ENCODE data around the gene OR6Y1.

OR6Y1 gene

GRCh38 chr1:158559696-158560095 is 5.5 kb upstream of the OR6Y1 start:
- FAIRE-seq (no peak), DNase-seq (ENCODE audit: insufficient read length, low spot score) (no peak)
- TF ChIP-seq TAF1 (IDR thresholded peaks at IDR 0.05; ENCODE audit: low read depth, low read length) (no peak), POU2F2 (IDR thresholded peaks at IDR 0.05; ENCODE audit: low read depth, low read length) (no peak), POLR2AphosphoS5 (IDR thresholded peaks at IDR 0.05; ENCODE audit: low read depth, low read length) (no peak), PAX5 (IDR thresholded peaks at IDR 0.05; ENCODE audit: insufficient read depth, low read length, severe bottlenecking) (no peak), SPI1 (IDR thresholded peaks at IDR 0.05; ENCODE audit: low read depth, low read length) (no peak), POLR2A (IDR thresholded peaks at IDR 0.05; ENCODE audit: low read depth, low read length) (no peak)

GRCh38 chr1:158552296-158552695 is 1.9 kb downstream of the OR6Y1 start:
- no peak for DNase-seq (ENCODE audit: insufficient read length, low spot score)
- TF ChIP-seq PAX5 (IDR thresholded peaks at IDR 0.05; ENCODE audit: insufficient read depth, low read length, severe bottlenecking), result no peak
- TF ChIP-seq POU2F2 (IDR thresholded peaks at IDR 0.05; ENCODE audit: low read depth, low read length), result no peak
- no peak for TF ChIP-seq POLR2AphosphoS5 (IDR thresholded peaks at IDR 0.05; ENCODE audit: low read depth, low read length)
- no peak for TF ChIP-seq SPI1 (IDR thresholded peaks at IDR 0.05; ENCODE audit: low read depth, low read length)
- TF ChIP-seq TAF1 (IDR thresholded peaks at IDR 0.05; ENCODE audit: low read depth, low read length), result no peak
- no peak for TF ChIP-seq POLR2A (IDR thresholded peaks at IDR 0.05; ENCODE audit: low read depth, low read length)

GRCh38 chr1:158547533-158547932 is 6.7 kb downstream of the OR6Y1 start:
- DNase-seq (ENCODE audit: insufficient read length, low spot score), result no peak
- no peak for FAIRE-seq
- TF ChIP-seq POLR2AphosphoS5 (IDR thresholded peaks at IDR 0.05; ENCODE audit: low read depth, low read length), result no peak
- no peak for TF ChIP-seq PAX5 (IDR thresholded peaks at IDR 0.05; ENCODE audit: insufficient read depth, low read length, severe bottlenecking)
- no peak for TF ChIP-seq POLR2A (IDR thresholded peaks at IDR 0.05; ENCODE audit: low read depth, low read length)
- no peak for TF ChIP-seq POU2F2 (IDR thresholded peaks at IDR 0.05; ENCODE audit: low read depth, low read length)
- TF ChIP-seq SPI1 (IDR thresholded peaks at IDR 0.05; ENCODE audit: low read depth, low read length), result no peak
- TF ChIP-seq TAF1 (IDR thresholded peaks at IDR 0.05; ENCODE audit: low read depth, low read length), result no peak

More at GRCh38 chr1:158552296-158552695, 1.9 kb downstream of the OR6Y1 start:
- no peak for FAIRE-seq

GRCh38 chr1:158537609-158538008 is 16.6 kb downstream of the OR6Y1 start:
- TF ChIP-seq PAX5 (IDR thresholded peaks at IDR 0.05; ENCODE audit: insufficient read depth, low read length, severe bottlenecking), result no peak
- TF ChIP-seq SPI1 (IDR thresholded peaks at IDR 0.05; ENCODE audit: low read depth, low read length), result no peak
- no peak for TF ChIP-seq POLR2AphosphoS5 (IDR thresholded peaks at IDR 0.05; ENCODE audit: low read depth, low read length)
- no peak for TF ChIP-seq POU2F2 (IDR thresholded peaks at IDR 0.05; ENCODE audit: low read depth, low read length)
- TF ChIP-seq POLR2A (IDR thresholded peaks at IDR 0.05; ENCODE audit: low read depth, low read length), result no peak
- no peak for TF ChIP-seq TAF1 (IDR thresholded peaks at IDR 0.05; ENCODE audit: low read depth, low read length)
- FAIRE-seq (no peak), DNase-seq (ENCODE audit: insufficient read length, low spot score) (no peak)

DNA sequence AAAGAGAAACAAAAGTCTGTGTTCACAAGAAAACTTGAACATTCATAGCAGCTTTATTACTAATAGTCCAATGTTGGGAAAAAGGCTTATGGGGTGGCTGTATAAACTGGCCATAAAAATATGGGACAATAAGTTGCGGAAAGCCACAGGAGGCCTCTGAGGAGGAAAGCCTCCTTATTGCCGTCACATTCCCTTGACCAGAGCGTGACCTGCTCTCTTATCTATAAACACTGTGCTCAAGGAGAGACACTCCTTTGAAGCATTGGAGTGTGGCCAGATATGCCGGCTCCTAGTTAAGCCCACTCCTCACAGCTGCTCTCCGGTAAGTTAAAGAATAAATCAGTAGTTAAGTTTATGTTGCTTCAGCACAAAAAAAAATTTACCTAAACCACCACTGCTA is 19.7 kb downstream of the OR6Y1 start:
- no peak for DNase-seq (ENCODE audit: insufficient read length, low spot score)
- TF ChIP-seq POU2F2 (IDR thresholded peaks at IDR 0.05; ENCODE audit: low read depth, low read length), result no peak
- TF ChIP-seq TAF1 (IDR thresholded peaks at IDR 0.05; ENCODE audit: low read depth, low read length), result no peak
- TF ChIP-seq POLR2A (IDR thresholded peaks at IDR 0.05; ENCODE audit: low read depth, low read length), result no peak
- TF ChIP-seq POLR2AphosphoS5 (IDR thresholded peaks at IDR 0.05; ENCODE audit: low read depth, low read length), result no peak
- TF ChIP-seq PAX5 (IDR thresholded peaks at IDR 0.05; ENCODE audit: insufficient read depth, low read length, severe bottlenecking), result no peak
- no peak for TF ChIP-seq SPI1 (IDR thresholded peaks at IDR 0.05; ENCODE audit: low read depth, low read length)
- FAIRE-seq, result no peak

DNA sequence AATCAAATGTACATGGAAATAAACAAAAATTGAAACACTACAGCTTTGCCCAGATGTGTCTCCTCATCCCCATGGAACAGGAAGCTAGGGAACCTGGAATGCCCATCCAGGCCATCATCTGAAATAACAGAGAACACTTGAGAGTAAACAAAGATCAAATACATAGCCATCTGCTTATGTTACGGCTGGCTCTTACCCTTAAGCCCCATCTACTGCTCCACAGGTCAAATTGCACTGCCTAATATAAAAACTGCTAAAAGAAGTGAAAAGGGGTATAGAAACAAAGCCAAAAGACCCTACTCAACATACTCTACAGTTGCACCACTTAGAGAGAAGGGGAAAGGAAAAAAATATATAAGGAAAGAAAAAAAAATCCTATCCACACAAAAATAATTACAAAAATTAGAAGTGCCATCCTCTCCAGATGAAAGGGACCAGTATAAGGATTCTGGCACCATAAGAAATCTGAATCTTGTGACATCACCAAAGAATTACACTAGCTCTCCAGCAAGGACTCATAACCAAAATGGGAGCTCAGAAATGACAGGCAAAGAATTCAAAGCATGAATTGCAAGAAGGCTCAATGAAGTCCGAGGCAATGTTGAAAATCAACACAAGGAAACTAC is 26.9 kb downstream of the OR6Y1 start:
- TF ChIP-seq TAF1 (IDR thresholded peaks at IDR 0.05; ENCODE audit: low read depth, low read length) (no peak), POU2F2 (IDR thresholded peaks at IDR 0.05; ENCODE audit: low read depth, low read length) (no peak), POLR2A (IDR thresholded peaks at IDR 0.05; ENCODE audit: low read depth, low read length) (no peak)
- FAIRE-seq (no peak), DNase-seq (ENCODE audit: insufficient read length, low spot score) (no peak)

- no peak for DNase-seq (ENCODE audit: insufficient read length, low spot score)
- no peak for FAIRE-seq
- TF ChIP-seq POLR2AphosphoS5 (IDR thresholded peaks at IDR 0.05; ENCODE audit: low read depth, low read length) (no peak), POU2F2 (IDR thresholded peaks at IDR 0.05; ENCODE audit: low read depth, low read length) (no peak), TAF1 (IDR thresholded peaks at IDR 0.05; ENCODE audit: low read depth, low read length) (no peak), PAX5 (IDR thresholded peaks at IDR 0.05; ENCODE audit: insufficient read depth, low read length, severe bottlenecking) (no peak), POLR2A (IDR thresholded peaks at IDR 0.05; ENCODE audit: low read depth, low read length) (no peak), SPI1 (IDR thresholded peaks at IDR 0.05; ENCODE audit: low read depth, low read length) (no peak)
Observed at GRCh38 chr1:158521666-158522058, 32.5 kb downstream of the OR6Y1 start.

DNA sequence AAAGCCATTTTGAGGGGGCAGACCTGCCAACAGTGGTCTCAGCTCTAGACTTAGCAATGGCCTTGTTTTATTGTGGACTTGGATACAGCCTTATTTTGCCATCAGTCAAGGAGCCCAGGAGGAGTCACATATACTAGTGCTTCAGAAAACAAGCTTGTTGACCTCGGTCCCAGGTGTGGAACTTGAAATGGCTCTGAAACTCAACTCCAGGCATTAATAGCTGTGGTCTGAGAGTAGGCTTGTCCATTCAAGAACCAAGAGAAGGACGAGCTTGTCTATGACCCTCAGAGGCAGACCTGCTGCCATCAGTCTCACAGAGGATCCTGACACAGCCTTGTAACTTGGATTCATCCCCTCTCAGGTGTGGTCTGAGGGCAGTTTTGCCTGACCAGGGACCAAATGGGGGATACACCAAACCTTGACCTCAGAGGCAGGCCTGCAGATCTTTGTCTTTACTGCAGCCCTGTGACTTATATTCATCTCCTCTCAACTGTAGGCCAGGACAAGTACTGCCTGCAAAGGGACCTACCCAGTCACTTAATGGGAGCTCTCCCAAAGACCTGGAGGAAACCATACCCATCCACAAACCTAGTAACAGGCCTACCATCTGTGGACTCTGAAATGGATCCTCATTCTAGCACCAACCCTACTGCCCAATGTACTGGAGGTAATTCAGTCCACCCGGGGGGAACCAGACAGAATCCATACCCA is 33.1 kb downstream of the OR6Y1 start:
- no peak for TF ChIP-seq POLR2AphosphoS5 (IDR thresholded peaks at IDR 0.05; ENCODE audit: low read depth, low read length)
- TF ChIP-seq POU2F2 (IDR thresholded peaks at IDR 0.05; ENCODE audit: low read depth, low read length), result no peak
- no peak for TF ChIP-seq POLR2A (IDR thresholded peaks at IDR 0.05; ENCODE audit: low read depth, low read length)
- no peak for TF ChIP-seq TAF1 (IDR thresholded peaks at IDR 0.05; ENCODE audit: low read depth, low read length)
- TF ChIP-seq SPI1 (IDR thresholded peaks at IDR 0.05; ENCODE audit: low read depth, low read length), result no peak
- no peak for TF ChIP-seq PAX5 (IDR thresholded peaks at IDR 0.05; ENCODE audit: insufficient read depth, low read length, severe bottlenecking)
- FAIRE-seq (no peak), DNase-seq (ENCODE audit: insufficient read length, low spot score) (no peak)

DNA sequence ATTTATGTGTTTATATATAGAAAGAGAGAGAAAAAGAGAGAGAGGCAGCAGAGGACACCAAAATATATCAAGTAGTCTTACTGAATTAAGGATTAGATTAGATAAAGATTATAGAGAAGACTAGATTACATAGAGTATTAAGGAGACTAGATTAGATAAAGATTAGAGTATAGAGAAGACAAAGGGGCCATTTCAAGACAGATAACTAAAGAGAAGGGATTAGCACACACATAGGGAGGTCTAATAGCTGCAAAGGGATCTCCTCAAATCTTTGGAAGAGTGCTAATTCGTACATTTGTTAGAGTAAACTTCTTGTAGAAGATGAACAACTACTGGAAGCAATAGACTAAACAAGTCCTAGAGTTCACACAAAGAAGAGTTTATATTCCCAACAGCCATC is 34.2 kb downstream of the OR6Y1 start:
- no peak for DNase-seq (ENCODE audit: insufficient read length, low spot score)

More for the DNA sequence above, 34.2 kb downstream of the OR6Y1 start:
- no peak for TF ChIP-seq TAF1 (IDR thresholded peaks at IDR 0.05; ENCODE audit: low read depth, low read length)
- no peak for TF ChIP-seq POLR2A (IDR thresholded peaks at IDR 0.05; ENCODE audit: low read depth, low read length)
- no peak for TF ChIP-seq POLR2AphosphoS5 (IDR thresholded peaks at IDR 0.05; ENCODE audit: low read depth, low read length)
- no peak for TF ChIP-seq SPI1 (IDR thresholded peaks at IDR 0.05; ENCODE audit: low read depth, low read length)
- no peak for TF ChIP-seq PAX5 (IDR thresholded peaks at IDR 0.05; ENCODE audit: insufficient read depth, low read length, severe bottlenecking)
- TF ChIP-seq POU2F2 (IDR thresholded peaks at IDR 0.05; ENCODE audit: low read depth, low read length), result no peak
- FAIRE-seq, result no peak
